Osteocyte (in vitro differentiated cells): ENCODE measurements around the gene ABL1. TPM values are rescaled to one million over a fixed set of nuclear protein-coding genes. Genes with fewer than 3 reads are reported as not detected.

ENCODE experiments used
- DNase-seq: peaks from one replicate; pipeline ENCODE4 v3.0.0; 2021; ENCODE audit warnings: mixed read lengths; ENCODE audit not compliant: unreplicated experiment; ENCODE audit errors: extremely low spot score
- H3K27ac Mint-ChIP-seq: one replicate; pipeline ENCODE4 v1.8.0; 2021; ENCODE audit warnings: mild to moderate bottlenecking, mixed read lengths; ENCODE audit not compliant: unreplicated experiment
- H3K27me3 Mint-ChIP-seq: one replicate; pipeline ENCODE4 v1.8.0; 2021; ENCODE audit warnings: mixed read lengths; ENCODE audit not compliant: unreplicated experiment
- H3K36me3 Mint-ChIP-seq: one replicate; pipeline ENCODE4 v1.8.0; 2021; ENCODE audit warnings: mixed read lengths; ENCODE audit not compliant: unreplicated experiment
- H3K4me1 Mint-ChIP-seq: one replicate; pipeline ENCODE4 v1.8.0; 2021; ENCODE audit warnings: mixed read lengths; ENCODE audit not compliant: unreplicated experiment
- H3K4me3 Mint-ChIP-seq: one replicate; pipeline ENCODE4 v1.8.0; 2021; ENCODE audit warnings: mild to moderate bottlenecking, moderate library complexity, mixed read lengths; ENCODE audit not compliant: unreplicated experiment
- H3K9me3 Mint-ChIP-seq: one replicate; pipeline ENCODE4 v1.8.0; 2021; ENCODE audit warnings: mixed read lengths; ENCODE audit not compliant: unreplicated experiment
- CTCF ChIP-seq: fragments of 200-600 bp; sonication (generic); IDR thresholded peaks from 2 replicates; pipeline ENCODE4 v1.5.0; 2021; ENCODE audit warnings: antibody characterized with exemption, mild to moderate bottlenecking, moderate library complexity
- total RNA-seq: library from RNA; stranded (reverse); gene quantifications from 2 replicates; pipeline ENCODE4 v1.2.1, GENCODE V29; 2021

ABL1 gene
- total RNA-seq, 1 donor from 2014 or later: 101 TPM

DNA sequence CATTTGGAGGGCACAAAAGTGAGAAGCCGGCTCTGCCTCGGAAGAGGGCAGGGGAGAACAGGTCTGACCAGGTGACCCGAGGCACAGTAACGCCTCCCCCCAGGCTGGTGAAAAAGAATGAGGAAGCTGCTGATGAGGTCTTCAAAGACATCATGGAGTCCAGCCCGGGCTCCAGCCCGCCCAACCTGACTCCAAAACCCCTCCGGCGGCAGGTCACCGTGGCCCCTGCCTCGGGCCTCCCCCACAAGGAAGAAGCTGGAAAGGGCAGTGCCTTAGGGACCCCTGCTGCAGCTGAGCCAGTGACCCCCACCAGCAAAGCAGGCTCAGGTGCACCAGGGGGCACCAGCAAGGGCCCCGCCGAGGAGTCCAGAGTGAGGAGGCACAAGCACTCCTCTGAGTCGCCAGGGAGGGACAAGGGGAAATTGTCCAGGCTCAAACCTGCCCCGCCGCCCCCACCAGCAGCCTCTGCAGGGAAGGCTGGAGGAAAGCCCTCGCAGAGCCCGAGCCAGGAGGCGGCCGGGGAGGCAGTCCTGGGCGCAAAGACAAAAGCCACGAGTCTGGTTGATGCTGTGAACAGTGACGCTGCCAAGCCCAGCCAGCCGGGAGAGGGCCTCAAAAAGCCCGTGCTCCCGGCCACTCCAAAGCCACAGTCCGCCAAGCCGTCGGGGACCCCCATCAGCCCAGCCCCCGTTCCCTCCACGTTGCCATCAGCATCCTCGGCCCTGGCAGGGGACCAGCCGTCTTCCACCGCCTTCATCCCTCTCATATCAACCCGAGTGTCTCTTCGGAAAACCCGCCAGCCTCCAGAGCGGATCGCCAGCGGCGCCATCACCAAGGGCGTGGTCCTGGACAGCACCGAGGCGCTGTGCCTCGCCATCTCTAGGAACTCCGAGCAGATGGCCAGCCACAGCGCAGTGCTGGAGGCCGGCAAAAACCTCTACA lies 49.8 kb downstream of the ABL1 start:
- no peak overlapping the region for H3K4me3 Mint-ChIP-seq
- H3K4me1 Mint-ChIP-seq: peaks cover 3% of the 10 kb centered on the region
- peaks cover 51% of the 10 kb centered on the region for H3K36me3 Mint-ChIP-seq
- no peak for DNase-seq
- no peaks in the 10 kb centered on the region for H3K9me3 Mint-ChIP-seq
- H3K27me3 Mint-ChIP-seq: no peaks in the 10 kb centered on the region
- no peak overlapping the region for H3K27ac Mint-ChIP-seq
- no peak for TF ChIP-seq CTCF

DNA sequence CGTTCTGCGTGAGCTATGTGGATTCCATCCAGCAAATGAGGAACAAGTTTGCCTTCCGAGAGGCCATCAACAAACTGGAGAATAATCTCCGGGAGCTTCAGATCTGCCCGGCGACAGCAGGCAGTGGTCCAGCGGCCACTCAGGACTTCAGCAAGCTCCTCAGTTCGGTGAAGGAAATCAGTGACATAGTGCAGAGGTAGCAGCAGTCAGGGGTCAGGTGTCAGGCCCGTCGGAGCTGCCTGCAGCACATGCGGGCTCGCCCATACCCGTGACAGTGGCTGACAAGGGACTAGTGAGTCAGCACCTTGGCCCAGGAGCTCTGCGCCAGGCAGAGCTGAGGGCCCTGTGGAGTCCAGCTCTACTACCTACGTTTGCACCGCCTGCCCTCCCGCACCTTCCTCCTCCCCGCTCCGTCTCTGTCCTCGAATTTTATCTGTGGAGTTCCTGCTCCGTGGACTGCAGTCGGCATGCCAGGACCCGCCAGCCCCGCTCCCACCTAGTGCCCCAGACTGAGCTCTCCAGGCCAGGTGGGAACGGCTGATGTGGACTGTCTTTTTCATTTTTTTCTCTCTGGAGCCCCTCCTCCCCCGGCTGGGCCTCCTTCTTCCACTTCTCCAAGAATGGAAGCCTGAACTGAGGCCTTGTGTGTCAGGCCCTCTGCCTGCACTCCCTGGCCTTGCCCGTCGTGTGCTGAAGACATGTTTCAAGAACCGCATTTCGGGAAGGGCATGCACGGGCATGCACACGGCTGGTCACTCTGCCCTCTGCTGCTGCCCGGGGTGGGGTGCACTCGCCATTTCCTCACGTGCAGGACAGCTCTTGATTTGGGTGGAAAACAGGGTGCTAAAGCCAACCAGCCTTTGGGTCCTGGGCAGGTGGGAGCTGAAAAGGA lies 50.7 kb downstream of the ABL1 start:
- H3K4me3 Mint-ChIP-seq: no peak overlapping the region
- no peak for DNase-seq
- no peaks in the 10 kb centered on the region for H3K9me3 Mint-ChIP-seq
- H3K4me1 Mint-ChIP-seq: peaks cover 3% of the 10 kb centered on the region
- H3K27me3 Mint-ChIP-seq: no peaks in the 10 kb centered on the region
- peaks cover 50% of the 10 kb centered on the region for H3K36me3 Mint-ChIP-seq
- H3K27ac Mint-ChIP-seq: no peak overlapping the region
- no peak for TF ChIP-seq CTCF

- no peak for DNase-seq
- Mint-ChIP-seq H3K27ac (peak overlapping the region; percentile 43), H3K36me3 (peaks cover 45% of the 10 kb centered on the region), H3K4me1 (peaks cover 3% of the 10 kb centered on the region), H3K27me3 (no peaks in the 10 kb centered on the region), H3K9me3 (no peaks in the 10 kb centered on the region), H3K4me3 (no peak overlapping the region)
- no peak for TF ChIP-seq CTCF
Observed at GRCh38 chr9:130886981-130887380, 51.9 kb downstream of the ABL1 start.

GRCh38 chr9:130887494-130888144 lies 52.6 kb downstream of the ABL1 start:
- Mint-ChIP-seq H3K4me3 (no peak overlapping the region), H3K36me3 (peaks cover 46% of the 10 kb centered on the region), H3K9me3 (no peaks in the 10 kb centered on the region), H3K4me1 (peaks cover 3% of the 10 kb centered on the region), H3K27ac (no peak overlapping the region), H3K27me3 (no peaks in the 10 kb centered on the region)
- no peak for DNase-seq
- no peak for TF ChIP-seq CTCF
